Femur (tissue), 1 donor: Measurements from ENCODE around the gene CNTLN.
"Not testable (repeated sequence)": the region's sequence is repeated elsewhere in the genome, so short reads cannot be mapped to it uniquely, and the experiment has no call there.

Source experiments
- DNase-seq: peaks from one replicate; pipeline ENCODE4 v3.0.0-alpha.2; 2017

Gene CNTLN

GRCh38 chr9:17204611-17205152 is 69.8 kb downstream of the CNTLN start:
- no peak for DNase-seq

GRCh38 chr9:17216011-17216410 is 81.2 kb downstream of the CNTLN start:
- DNase-seq = no peak

- no peak for DNase-seq
These were observed 81.8 kb downstream of the CNTLN start for GRCh38 chr9:17216646-17217045.

DNA sequence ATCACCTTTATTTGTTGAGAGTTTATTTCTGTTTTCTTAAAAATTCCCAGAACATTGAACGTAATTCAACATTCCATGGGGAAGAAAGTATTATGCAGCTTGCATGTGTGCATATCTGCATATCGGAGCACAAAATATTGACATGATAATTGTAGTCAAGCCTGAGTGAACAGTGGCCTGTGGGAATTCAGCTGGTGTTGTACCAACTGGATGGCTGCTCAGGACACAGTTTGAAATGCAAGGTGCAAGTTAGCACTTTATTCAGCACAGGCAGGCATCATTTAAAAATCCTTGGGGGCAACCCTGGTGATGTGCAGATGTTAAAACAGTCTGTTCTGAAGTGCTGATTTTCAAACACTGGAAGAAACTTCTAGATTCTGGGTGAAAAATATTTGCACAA is 82.4 kb downstream of the CNTLN start:
- no peak for DNase-seq

GRCh38 chr9:17219261-17219660 is 84.4 kb downstream of the CNTLN start:
- no peak for DNase-seq

- no peak for DNase-seq
These were observed 88.1 kb downstream of the CNTLN start for GRCh38 chr9:17222932-17223331.

DNA sequence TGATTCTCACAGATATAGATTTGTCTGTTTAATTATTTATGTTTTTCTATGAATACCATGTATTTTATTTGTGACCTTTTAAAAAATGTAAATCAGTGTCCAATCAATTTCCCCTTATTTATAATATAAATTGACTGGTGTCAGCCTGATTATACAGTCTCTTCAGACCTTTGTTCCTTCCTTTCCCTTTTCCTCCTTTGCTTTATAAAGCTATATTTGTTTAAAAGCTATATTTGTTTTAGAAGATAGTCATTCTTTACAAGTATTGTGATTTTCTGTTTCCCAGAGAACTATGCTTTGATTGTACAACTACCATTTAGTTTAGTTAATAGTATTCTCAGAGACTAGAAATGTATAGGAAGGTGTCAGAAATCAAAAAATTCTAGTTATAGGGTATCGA is 90.6 kb downstream of the CNTLN start:
- no peak for DNase-seq

DNA sequence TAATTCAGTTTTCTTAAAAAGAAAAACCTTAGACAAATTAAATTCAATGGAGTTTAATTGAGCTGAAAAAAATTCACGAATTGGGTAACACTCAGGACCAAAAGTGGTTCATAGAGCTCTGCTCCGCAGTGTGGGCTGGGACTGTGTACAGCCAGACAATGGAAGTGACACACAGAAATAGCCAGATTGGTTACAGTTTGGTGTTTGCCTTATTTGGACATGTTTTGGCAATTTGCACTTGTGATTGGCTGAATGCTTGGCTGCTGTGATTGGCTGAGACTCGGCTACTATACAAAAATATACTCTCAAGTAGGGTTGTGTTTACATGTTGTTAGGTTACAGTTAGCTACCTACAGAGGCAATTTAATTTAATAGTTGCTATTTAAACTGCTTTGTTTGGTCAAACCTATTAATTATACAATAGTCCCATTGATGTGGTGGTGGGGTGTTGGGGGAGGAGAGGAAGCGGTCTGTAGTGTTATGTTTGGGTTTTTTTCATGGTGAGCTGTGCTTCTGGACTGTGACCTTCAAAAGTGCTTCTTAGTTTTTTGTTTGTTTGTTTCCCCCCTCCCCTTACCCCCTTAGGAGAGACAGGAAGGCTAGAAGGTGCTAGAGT is 95.2 kb downstream of the CNTLN start:
- no peak for DNase-seq

GRCh38 chr9:17230646-17231045 is 95.8 kb downstream of the CNTLN start:
- DNase-seq = no peak

DNA sequence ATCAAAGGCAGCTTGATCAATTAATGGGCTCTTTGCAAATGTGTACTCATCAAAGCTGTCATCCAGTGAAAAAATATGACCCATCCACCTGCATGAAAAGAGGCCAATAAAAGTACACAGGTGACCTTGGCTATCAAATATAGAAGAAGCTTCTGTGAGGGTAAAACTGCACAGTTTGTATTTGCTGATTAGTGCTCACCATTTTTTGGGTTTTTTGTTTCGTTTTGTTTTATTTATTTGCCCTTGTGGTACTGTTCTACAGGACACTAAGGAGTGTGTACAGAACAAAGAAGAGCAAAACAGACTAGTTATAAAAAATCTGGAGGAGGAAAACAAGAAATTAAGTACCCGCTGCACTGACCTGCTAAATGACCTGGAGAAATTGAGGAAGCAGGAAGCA is 101.3 kb downstream of the CNTLN start:
- no peak for DNase-seq

GRCh38 chr9:17246770-17247169 is 111.9 kb downstream of the CNTLN start:
- DNase-seq = no peak

DNA sequence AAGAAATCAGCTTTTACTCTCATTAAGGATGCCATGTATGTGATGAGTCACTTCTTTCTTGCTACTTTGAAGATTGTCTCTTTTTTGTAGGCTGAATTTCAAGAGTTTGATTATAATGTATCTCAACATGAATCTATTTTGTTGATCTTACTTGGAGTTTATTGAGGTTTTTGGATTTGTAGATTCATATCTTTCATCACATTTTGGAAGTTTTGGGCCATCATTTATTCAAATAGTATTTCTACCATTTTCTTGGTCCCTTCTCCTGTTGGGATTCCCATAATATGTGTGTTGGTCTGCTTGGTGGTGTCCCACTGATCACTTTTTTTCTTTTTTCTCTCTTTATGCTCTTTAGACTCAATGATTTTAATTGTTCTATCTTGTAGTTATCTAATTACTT is 116.3 kb downstream of the CNTLN start:
- DNase-seq = no peak

GRCh38 chr9:17268531-17269188 is 133.8 kb downstream of the CNTLN start:
- DNase-seq = not testable (repeated sequence)

GRCh38 chr9:17269799-17270198 is 135.0 kb downstream of the CNTLN start:
- no peak for DNase-seq

- DNase-seq = no peak
These were observed 137.7 kb downstream of the CNTLN start for GRCh38 chr9:17272536-17272935.

DNA sequence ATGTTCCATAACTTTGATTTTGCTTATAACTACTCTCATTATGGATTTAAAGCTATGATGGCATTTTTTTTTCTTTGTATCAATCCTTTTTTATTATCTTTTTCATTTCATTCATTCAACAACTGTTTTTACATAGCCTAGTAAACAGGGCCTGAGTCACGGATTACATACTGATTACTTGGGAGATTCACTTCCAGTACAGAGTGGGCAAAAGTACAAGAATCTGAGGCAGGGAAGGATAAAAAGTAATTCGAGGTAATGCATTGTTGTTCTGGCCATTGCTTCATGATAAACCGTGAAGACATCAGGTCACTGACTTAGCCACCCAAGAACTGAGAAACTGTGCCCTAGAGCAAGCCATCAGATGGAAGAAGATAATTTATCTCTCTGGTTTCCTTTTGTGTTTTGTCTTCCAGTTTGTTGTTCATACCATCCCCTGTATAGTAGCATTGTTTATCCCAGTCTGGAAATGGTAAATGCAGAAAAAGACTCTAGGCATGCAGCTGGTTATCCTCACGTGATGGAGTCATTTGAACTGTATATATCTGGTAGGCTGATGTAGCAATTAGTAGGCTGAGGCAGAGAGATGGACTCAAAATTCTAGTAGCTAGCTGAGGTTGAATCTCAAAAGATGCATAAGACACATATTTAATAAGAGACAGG is 145.6 kb downstream of the CNTLN start:
- no peak for DNase-seq

DNA sequence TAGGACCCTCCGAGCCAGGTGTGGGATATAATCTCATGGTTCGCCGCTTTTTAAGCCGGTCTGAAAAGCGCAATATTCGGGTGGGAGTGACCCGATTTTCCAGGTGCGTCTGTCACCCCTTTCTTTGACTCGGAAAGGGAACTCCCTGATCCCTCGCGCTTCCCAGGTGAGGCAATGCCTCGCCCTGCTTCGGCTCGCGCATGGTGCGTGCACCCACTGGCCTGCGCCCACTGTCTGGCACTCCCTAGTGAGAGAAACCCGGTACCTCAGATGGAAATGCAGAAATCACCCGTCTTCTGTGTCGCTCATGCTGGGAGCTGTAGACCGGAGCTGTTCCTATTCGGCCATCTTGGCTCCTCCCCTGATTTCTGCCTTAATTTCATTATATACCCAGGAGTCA is 155.8 kb downstream of the CNTLN start:
- not testable (repeated sequence) for DNase-seq

GRCh38 chr9:17291766-17292165 is 156.9 kb downstream of the CNTLN start:
- no peak for DNase-seq

DNA sequence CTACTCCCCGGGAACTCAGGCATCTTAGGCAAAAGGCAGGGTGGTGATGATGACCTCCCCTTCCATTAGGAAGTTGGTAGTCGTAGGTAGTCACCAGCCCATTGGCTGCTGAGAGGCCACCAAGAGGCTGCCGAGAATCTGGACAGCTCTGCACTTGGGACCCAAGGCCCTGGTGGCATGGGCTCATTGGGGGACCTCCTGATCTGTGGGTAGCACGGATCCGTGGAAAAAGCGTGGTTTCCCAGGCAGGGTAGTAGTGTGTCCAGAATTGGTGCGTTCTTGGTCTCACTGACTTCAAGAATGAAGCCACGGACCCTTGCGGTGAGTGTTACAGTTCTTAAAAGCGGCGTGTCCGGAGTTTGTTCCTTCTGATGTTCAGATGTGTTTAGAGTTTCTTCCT is 158.8 kb downstream of the CNTLN start:
- DNase-seq = no peak

GRCh38 chr9:17294822-17295624 is 160.2 kb downstream of the CNTLN start:
- no peak for DNase-seq

- DNase-seq = no peak
These were observed 180.5 kb downstream of the CNTLN start for GRCh38 chr9:17315341-17315740.

DNA sequence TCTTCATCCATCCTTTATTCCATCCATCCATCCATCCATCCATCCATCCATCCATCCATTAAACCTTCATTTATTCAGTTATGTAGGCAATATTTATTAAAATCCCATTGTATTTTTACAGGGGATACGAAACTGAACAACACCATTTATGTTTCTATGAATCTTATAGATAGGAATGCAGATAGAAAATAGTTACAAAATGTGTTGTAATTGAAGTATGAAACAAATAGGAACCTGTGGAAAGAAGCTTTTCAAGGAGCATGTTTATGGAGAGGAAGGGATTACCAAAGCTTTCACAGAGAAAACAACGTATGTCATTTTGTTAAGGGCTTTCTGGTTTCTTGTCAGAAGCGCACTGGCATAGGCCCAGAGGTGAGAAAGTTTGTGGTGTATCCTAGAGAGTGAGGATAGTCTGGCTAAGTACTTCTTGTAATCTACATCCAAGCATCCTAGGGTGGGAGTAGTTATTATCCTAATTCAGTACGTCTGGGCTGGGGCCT is 184.0 kb downstream of the CNTLN start:
- DNase-seq = no peak

DNA sequence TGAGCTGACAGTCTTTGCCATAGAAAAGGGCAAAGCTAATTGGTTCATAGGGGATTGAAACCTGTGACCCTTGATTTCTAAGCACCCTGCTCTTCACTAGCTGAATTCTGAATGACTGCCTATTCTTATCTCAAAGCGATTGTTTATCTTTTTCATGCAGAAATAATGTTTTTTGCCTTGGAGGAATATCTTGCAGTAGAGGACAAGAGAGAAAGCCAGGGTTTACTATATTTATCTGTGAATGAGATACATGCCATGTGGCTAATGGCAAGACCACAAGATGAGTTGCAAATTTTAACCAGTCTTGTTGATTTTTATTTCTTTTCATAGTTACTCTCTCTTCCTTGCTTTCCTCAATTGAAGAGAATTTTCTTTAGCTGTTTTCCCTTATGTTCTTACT is 185.0 kb downstream of the CNTLN start:
- no peak for DNase-seq
